ENCODE data around the gene ACP5.
A peak's percentile ranks its signal among the peaks of the same experiment; 100 is the strongest.

ACP5 gene

DNA sequence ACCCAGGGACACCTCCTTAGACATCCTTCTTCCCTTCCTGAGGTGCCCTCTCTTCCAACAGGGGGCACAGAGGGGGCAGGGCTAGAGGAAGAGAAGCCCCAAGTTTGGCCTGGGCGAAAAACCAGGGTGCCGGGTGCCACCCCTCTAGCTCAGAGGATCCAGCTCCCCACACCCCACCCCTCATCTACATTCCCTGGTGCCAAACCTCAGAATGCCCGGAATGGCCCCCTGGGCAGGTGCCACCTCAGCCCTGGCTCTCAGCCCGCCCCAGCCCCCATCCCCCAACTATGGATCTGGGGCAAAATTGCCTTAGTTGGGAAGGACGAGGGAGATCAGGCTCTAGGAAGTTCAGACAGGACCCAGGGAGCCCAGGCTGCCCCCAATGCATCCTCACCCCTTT, 36.8 kb downstream of the ACP5 start:
- no peak overlapping the region for H3K9ac ChIP-seq (ENCODE audit: low read length)
- no peaks in the 10 kb centered on the region for H3K79me2 ChIP-seq (ENCODE audit: low read length)
- no peak overlapping the region for H2AFZ ChIP-seq (ENCODE audit: low read depth, low read length)
- no peak overlapping the region for H3K4me2 ChIP-seq (ENCODE audit: low read length)
- H3K4me3 ChIP-seq (ENCODE audit: low read length): no peak overlapping the region
- no peak overlapping the region for H3K27ac ChIP-seq (ENCODE audit: low read length)
- TF ChIP-seq EZH2phosphoT487 (IDR thresholded peaks at IDR 0.05; ENCODE audit: low read depth): no peak
- TF ChIP-seq, protein P1, sequence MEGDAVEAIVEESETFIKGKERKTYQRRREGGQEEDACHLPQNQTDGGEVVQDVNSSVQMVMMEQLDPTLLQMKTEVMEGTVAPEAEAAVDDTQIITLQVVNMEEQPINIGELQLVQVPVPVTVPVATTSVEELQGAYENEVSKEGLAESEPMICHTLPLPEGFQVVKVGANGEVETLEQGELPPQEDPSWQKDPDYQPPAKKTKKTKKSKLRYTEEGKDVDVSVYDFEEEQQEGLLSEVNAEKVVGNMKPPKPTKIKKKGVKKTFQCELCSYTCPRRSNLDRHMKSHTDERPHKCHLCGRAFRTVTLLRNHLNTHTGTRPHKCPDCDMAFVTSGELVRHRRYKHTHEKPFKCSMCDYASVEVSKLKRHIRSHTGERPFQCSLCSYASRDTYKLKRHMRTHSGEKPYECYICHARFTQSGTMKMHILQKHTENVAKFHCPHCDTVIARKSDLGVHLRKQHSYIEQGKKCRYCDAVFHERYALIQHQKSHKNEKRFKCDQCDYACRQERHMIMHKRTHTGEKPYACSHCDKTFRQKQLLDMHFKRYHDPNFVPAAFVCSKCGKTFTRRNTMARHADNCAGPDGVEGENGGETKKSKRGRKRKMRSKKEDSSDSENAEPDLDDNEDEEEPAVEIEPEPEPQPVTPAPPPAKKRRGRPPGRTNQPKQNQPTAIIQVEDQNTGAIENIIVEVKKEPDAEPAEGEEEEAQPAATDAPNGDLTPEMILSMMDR (IDR thresholded peaks at IDR 0.05; ENCODE audit: low read depth, low read length): no peak
- H3K9me3 ChIP-seq (ENCODE audit: insufficient read depth, low read length): no peaks in the 10 kb centered on the region
- H3K4me1 ChIP-seq (ENCODE audit: low read length): peaks cover 2% of the 10 kb centered on the region
- peaks cover 17% of the 10 kb centered on the region for H3K27me3 ChIP-seq (ENCODE audit: low read depth, low read length)
- H3K36me3 ChIP-seq (replicated peaks; ENCODE audit: low read depth, low read length): no peaks in the 10 kb centered on the region
- H4K20me1 ChIP-seq (ENCODE audit: insufficient read depth, low read length): no peaks in the 10 kb centered on the region

DNA sequence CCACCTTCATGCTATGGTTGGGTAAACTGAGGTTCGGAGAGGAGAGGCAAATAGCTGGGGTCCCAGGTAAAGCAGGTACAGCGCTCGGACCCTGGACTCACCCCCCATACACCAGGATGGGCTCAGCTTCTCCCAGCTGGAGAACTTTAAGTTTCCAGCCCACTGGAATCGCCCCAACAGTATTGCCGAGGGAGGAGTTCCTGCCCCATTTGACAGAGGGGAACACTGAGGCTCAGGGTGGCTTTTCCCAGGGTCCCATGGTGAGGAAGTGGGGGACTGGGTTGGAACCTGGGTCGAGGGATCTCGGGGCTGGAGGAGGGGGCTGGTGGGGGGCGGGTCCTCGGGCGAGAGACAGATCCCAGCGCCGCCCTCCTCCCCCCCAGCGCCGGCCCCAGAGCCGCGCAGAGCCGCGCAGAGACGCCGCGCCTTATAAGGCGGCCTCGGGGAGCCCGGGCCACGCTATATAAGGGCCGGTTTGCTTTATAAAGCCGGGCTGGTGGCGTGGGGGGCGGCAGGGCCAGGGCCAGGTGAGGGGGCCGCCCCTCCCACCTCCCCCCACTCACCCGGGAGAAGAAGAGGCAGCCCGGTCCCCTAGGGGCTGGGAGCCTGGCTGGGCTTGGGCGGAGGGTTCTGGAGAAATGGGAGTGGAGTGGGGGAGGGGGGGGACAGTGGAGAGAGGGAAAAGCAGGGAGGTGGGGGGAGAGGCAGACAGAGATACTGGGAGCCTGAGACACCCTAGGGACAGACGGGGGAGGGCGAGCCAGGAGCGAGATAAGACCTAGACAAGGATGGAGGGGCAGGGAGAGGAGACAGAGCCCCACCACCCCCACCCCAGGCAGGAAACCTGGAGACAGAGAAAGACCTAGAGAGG, 37.7 kb downstream of the ACP5 start:
- Histone ChIP-seq H4K20me1 (ENCODE audit: insufficient read depth, low read length) (no peaks in the 10 kb centered on the region), H3K9me3 (ENCODE audit: insufficient read depth, low read length) (no peaks in the 10 kb centered on the region), H3K4me1 (ENCODE audit: low read length) (peaks cover 11% of the 10 kb centered on the region), H3K36me3 (replicated peaks; ENCODE audit: low read depth, low read length) (no peaks in the 10 kb centered on the region), H3K27ac (ENCODE audit: low read length) (no peak overlapping the region), H3K9ac (ENCODE audit: low read length) (no peak overlapping the region), H3K27me3 (ENCODE audit: low read depth, low read length) (peaks cover 17% of the 10 kb centered on the region), H2AFZ (ENCODE audit: low read depth, low read length) (no peak overlapping the region), H3K79me2 (ENCODE audit: low read length) (no peaks in the 10 kb centered on the region), H3K4me3 (ENCODE audit: low read length) (no peak overlapping the region), H3K4me2 (ENCODE audit: low read length) (no peak overlapping the region)
- TF ChIP-seq EZH2phosphoT487 (IDR thresholded peaks at IDR 0.05; ENCODE audit: low read depth): no peak
- TF ChIP-seq, protein P1 (IDR thresholded peaks at IDR 0.05; ENCODE audit: low read depth, low read length): no peak

DNA sequence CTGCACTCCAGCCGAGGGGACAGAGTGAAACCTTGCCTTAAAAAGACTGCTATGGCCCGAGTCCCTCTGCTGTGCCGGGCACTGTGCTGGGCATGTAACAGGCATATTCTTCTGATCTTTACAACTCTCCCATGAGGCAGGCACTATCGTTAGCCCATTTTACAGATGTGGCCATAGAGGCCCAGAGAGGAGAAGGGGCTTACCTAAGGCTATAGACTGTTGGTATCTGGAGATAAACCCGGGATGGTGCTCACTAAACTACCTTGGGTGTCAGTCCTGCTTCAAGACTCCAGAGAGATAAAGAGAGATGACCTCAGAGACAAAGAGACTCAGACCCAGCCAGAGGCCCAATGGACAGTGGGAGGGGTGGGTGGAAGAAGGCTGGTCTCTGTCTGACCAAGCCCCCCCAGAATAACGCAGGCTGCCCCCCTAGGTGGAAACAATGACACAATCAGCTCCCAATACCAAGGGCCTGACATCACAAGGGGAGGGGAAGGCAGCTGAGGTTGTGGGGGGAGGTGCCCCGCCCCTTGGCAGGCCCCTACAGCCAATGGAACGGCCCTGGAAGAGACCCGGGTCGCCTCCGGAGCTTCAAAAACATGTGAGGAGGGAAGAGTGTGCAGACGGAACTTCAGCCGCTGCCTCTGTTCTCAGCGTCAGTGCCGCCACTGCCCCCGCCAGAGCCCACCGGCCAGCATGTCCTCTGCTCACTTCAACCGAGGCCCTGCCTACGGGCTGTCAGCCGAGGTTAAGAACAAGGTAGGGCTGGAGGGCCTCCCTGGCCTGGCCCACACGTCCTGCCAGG, 39.0 kb downstream of the ACP5 start, which contains the start of gene CNN1:
Gene CNN1, plus strand, starts transcription at position 620 of the 805 bp plus-strand sequence. Its CDS starts 77 bp downstream, at position 697.
- H3K4me2 ChIP-seq (ENCODE audit: low read length): peak within 1 kb of the TSS; percentile 10; the same call in 1 of the 2 replicates

More for the DNA sequence above, 39.0 kb downstream of the ACP5 start, which contains the start of gene CNN1:
- Histone ChIP-seq H2AFZ (ENCODE audit: low read depth, low read length) (peak within 1 kb of the TSS; percentile 23; the same call in 1 of the 2 replicates), H3K9ac (ENCODE audit: low read length) (no peak within 1 kb of the TSS), H3K36me3 (replicated peaks; ENCODE audit: low read depth, low read length) (no peaks in the 10 kb centered on the region), H3K79me2 (ENCODE audit: low read length) (no peaks in the 10 kb centered on the region), H3K4me1 (ENCODE audit: low read length) (peaks cover 19% of the 10 kb centered on the region), H3K27me3 (ENCODE audit: low read depth, low read length) (peaks cover 10% of the 10 kb centered on the region; the same call in 1 of the 2 replicates), H3K4me3 (ENCODE audit: low read length) (no peak within 1 kb of the TSS), H4K20me1 (ENCODE audit: insufficient read depth, low read length) (no peaks in the 10 kb centered on the region), H3K27ac (ENCODE audit: low read length) (no peak within 1 kb of the TSS), H3K9me3 (ENCODE audit: insufficient read depth, low read length) (no peaks in the 10 kb centered on the region)
- no peak for TF ChIP-seq EZH2phosphoT487 (IDR thresholded peaks at IDR 0.05; ENCODE audit: low read depth)
- TF ChIP-seq, protein P1 (IDR thresholded peaks at IDR 0.05; ENCODE audit: low read depth, low read length): no peak

Measured in OCI-LY3 (cell line).